ENCODE data around the gene GALNT14. TPM values are rescaled to one million over a fixed set of nuclear protein-coding genes. Genes with fewer than 3 reads are reported as not detected.

The GALNT14 gene
- total and polyA plus RNA-seq, 8 donors: 1.5 to 8.3 (median 5.3) TPM

- no peak for ATAC-seq
- no peak for DNase-seq
- H3K4me3 ChIP-seq: no peak overlapping the region
- intact Hi-C loops (cut with DNase I): no loop called here
- no peak for TF ChIP-seq CTCF (IDR thresholded peaks at IDR 0.05)
- H3K4me1 ChIP-seq: peaks cover 0 to 13% of the 10 kb centered on the region in 2 donors
- H3K27ac ChIP-seq: no peak overlapping the region
- no peaks in the 10 kb centered on the region for H3K27me3 ChIP-seq
- H3K9me3 ChIP-seq: no peaks in the 10 kb centered on the region
- no peaks in the 10 kb centered on the region for H3K36me3 ChIP-seq
Observed at GRCh38 chr2:30866974-30867373, 271.3 kb downstream of the GALNT14 start.

- Histone ChIP-seq H3K9me3 (no peaks in the 10 kb centered on the region), H3K27me3 (no peaks in the 10 kb centered on the region), H3K27ac (no peak overlapping the region), H3K36me3 (no peaks in the 10 kb centered on the region), H3K4me1 (peaks cover 0 to 14% of the 10 kb centered on the region in 2 donors), H3K4me3 (no peak overlapping the region)
- no peak for ATAC-seq
- DNase-seq: no peak
- intact Hi-C loops (cut with DNase I): no loop called here
- no peak for TF ChIP-seq CTCF (IDR thresholded peaks at IDR 0.05)
Observed at GRCh38 chr2:30865892-30866681, 272.2 kb downstream of the GALNT14 start.

- H3K27ac ChIP-seq: no peak overlapping the region
- intact Hi-C loops (cut with DNase I): no loop called here
- no peak for ATAC-seq
- H3K9me3 ChIP-seq: no peaks in the 10 kb centered on the region
- DNase-seq: no peak
- H3K27me3 ChIP-seq: no peaks in the 10 kb centered on the region
- no peak overlapping the region for H3K4me3 ChIP-seq
- no peak for TF ChIP-seq CTCF (IDR thresholded peaks at IDR 0.05)
- H3K4me1 ChIP-seq: peaks cover 0 to 14% of the 10 kb centered on the region in 2 donors
- no peaks in the 10 kb centered on the region for H3K36me3 ChIP-seq
Observed at GRCh38 chr2:30865243-30865642, 273.0 kb downstream of the GALNT14 start.

- no peak overlapping the region for H3K27ac ChIP-seq
- H3K9me3 ChIP-seq: no peaks in the 10 kb centered on the region
- ATAC-seq (peak; percentile 83), DNase-seq (peak in 2 of 4 donors; percentile 60 to 73)
- H3K36me3 ChIP-seq: no peaks in the 10 kb centered on the region
- no peak overlapping the region for H3K4me3 ChIP-seq
- peak; percentile 43 to 58 for TF ChIP-seq CTCF (IDR thresholded peaks at IDR 0.05)
- intact Hi-C loops (cut with DNase I): no loop called here
- peaks cover 0 to 14% of the 10 kb centered on the region in 2 donors for H3K4me1 ChIP-seq
- no peaks in the 10 kb centered on the region for H3K27me3 ChIP-seq
Observed at GRCh38 chr2:30862054-30862651, 276.1 kb downstream of the GALNT14 start.

GRCh38 chr2:30860726-30861125 lies 277.5 kb downstream of the GALNT14 start:
- Histone ChIP-seq H3K36me3 (no peaks in the 10 kb centered on the region), H3K9me3 (no peaks in the 10 kb centered on the region), H3K27me3 (no peaks in the 10 kb centered on the region), H3K4me3 (no peak overlapping the region), H3K4me1 (peaks cover 0 to 5% of the 10 kb centered on the region in 2 donors), H3K27ac (no peak overlapping the region)
- no peak for TF ChIP-seq CTCF (IDR thresholded peaks at IDR 0.05)
- ATAC-seq (no peak), DNase-seq (no peak)
- intact Hi-C loops (cut with DNase I): no loop called here
